Retina (tissue), 1 donor: ENCODE measurements around the gene CDH13.

Experiments
- DNase-seq: peaks from one replicate; pipeline ENCODE4 v3.0.0-alpha.2; 2016

The CDH13 gene

GRCh38 chr16:82855471-82855870, 228.7 kb downstream of the CDH13 start:
- DNase-seq: no peak

GRCh38 chr16:82857693-82858365, 231.1 kb downstream of the CDH13 start:
- no peak for DNase-seq

GRCh38 chr16:82859662-82860061, 232.9 kb downstream of the CDH13 start:
- no peak for DNase-seq

GRCh38 chr16:82860071-82860470, 233.3 kb downstream of the CDH13 start:
- DNase-seq: no peak

GRCh38 chr16:82862057-82862456, 235.3 kb downstream of the CDH13 start:
- no peak for DNase-seq

- DNase-seq: no peak
Measured at GRCh38 chr16:82864332-82865040, 237.7 kb downstream of the CDH13 start.

- no peak for DNase-seq
Measured at GRCh38 chr16:82865412-82865811, 238.6 kb downstream of the CDH13 start.

- no peak for DNase-seq
Measured at GRCh38 chr16:82867485-82867884, 240.7 kb downstream of the CDH13 start.

- DNase-seq: no peak
Measured at GRCh38 chr16:82874271-82874670, 247.5 kb downstream of the CDH13 start.

- DNase-seq: no peak
Measured at GRCh38 chr16:82874672-82875071, 247.9 kb downstream of the CDH13 start.

- DNase-seq: no peak
Measured at GRCh38 chr16:82876951-82877350, 250.2 kb downstream of the CDH13 start.

GRCh38 chr16:82878466-82878865, 251.7 kb downstream of the CDH13 start:
- DNase-seq: no peak

GRCh38 chr16:82880346-82880745, 253.6 kb downstream of the CDH13 start:
- no peak for DNase-seq

GRCh38 chr16:82881516-82881915, 254.7 kb downstream of the CDH13 start:
- DNase-seq: no peak

- no peak for DNase-seq
Measured at GRCh38 chr16:82882226-82882625, 255.5 kb downstream of the CDH13 start.

- no peak for DNase-seq
Measured at GRCh38 chr16:82882982-82883835, 256.4 kb downstream of the CDH13 start.

GRCh38 chr16:82884320-82884898, 257.6 kb downstream of the CDH13 start:
- DNase-seq: no peak

- no peak for DNase-seq
Measured at GRCh38 chr16:82886146-82886545, 259.4 kb downstream of the CDH13 start.

GRCh38 chr16:82888591-82889001, 261.8 kb downstream of the CDH13 start:
- DNase-seq: no peak

GRCh38 chr16:82891424-82891823, 264.7 kb downstream of the CDH13 start:
- DNase-seq: no peak

- DNase-seq: no peak
Measured at GRCh38 chr16:82891918-82892317, 265.1 kb downstream of the CDH13 start.

- DNase-seq: no peak
Measured at GRCh38 chr16:82892324-82892723, 265.6 kb downstream of the CDH13 start.

- no peak for DNase-seq
Measured at GRCh38 chr16:82895843-82896242, 269.1 kb downstream of the CDH13 start.
